H1 (cell line): ENCODE measurements around the gene MRPL33. TPM values are rescaled to one million over a fixed set of nuclear protein-coding genes. Genes with fewer than 3 reads are reported as not detected.

Experiments used
- CTCF ChIA-PET: fragments of 300-600 bp; sonication (Branson Sonifier 250); formaldehyde crosslinking; loops from one replicate; lab custom pipeline; 2021; ENCODE audit not compliant: partially characterized antibody; lab: Charles Lee
- POLR2A ChIA-PET: fragments of 300-600 bp; sonication (Branson Sonifier 250); formaldehyde crosslinking; loops from one replicate; lab custom pipeline; 2021; ENCODE audit warnings: inconsistent platforms; ENCODE audit not compliant: partially characterized antibody; lab: Charles Lee
- DNase-seq, 2 experiments: peaks; one replicate each; pipeline versions ENCODE4 v3.0.0 to v3.0.0-alpha.2; 2010 to 2022; ENCODE audit warnings: low spot score in 2 of 2, low read depth in 1 of 2, mixed read lengths in 1 of 2
- FAIRE-seq: peaks from 2 replicates; lab custom pipeline; 2011; peaks lifted over from hg19 to GRCh38; lab: Jason Lieb, UNC
- H2AFZ ChIP-seq: 2 replicates; pipeline ENCODE4 v1.8.1; 2012; ENCODE audit warnings: low read length, inconsistent platforms
- H2AK5ac ChIP-seq: 2 replicates; pipeline ENCODE4 v1.6.1; 2013; ENCODE audit warnings: low read depth, low read length
- H2BK120ac ChIP-seq: replicated peaks from 2 replicates; pipeline ENCODE3; 2013; ENCODE audit warnings: low read depth, low read length, inconsistent platforms
- H2BK12ac ChIP-seq: 2 replicates; pipeline ENCODE4 v1.6.1; 2013; ENCODE audit warnings: low read depth, low read length
- H2BK15ac ChIP-seq: 2 replicates; pipeline ENCODE4 v1.6.1; 2013; ENCODE audit warnings: low read length
- H2BK20ac ChIP-seq: 2 replicates; pipeline ENCODE4 v1.6.1; 2013; ENCODE audit warnings: low read length
- H2BK5ac ChIP-seq: 2 replicates; pipeline ENCODE4 v1.6.1; 2013; ENCODE audit warnings: low read depth, low read length
- H3K14ac ChIP-seq: 2 replicates; pipeline ENCODE4 v1.6.1; 2013; ENCODE audit warnings: inconsistent platforms; ENCODE audit not compliant: insufficient read length
- H3K18ac ChIP-seq: 2 replicates; pipeline ENCODE4 v1.6.1; 2013; ENCODE audit warnings: low read length; ENCODE audit errors: extremely low read depth
- H3K23ac ChIP-seq: 2 replicates; pipeline ENCODE4 v1.6.1; 2013; ENCODE audit warnings: inconsistent platforms; ENCODE audit not compliant: insufficient read length
- H3K23me2 ChIP-seq: 2 replicates; pipeline ENCODE4 v1.6.1; 2013; ENCODE audit warnings: low read depth, low read length
- H3K27ac ChIP-seq: 2 replicates; pipeline ENCODE4 v1.6.1; 2011; ENCODE audit warnings: low read depth, low read length, inconsistent platforms
- H3K27me3 ChIP-seq, 4 experiments: replicated peaks in 1 of 4; 1 replicate in 1 of 4; 2 replicates in 3 of 4; pipeline versions ENCODE4 v1.6.1 to v1.8.1; 2011 to 2013; ENCODE audit warnings: low read length in 3 of 4, mild to moderate bottlenecking in 3 of 4, inconsistent platforms in 2 of 4, mixed read lengths in 2 of 4, moderate library complexity in 1 of 4; ENCODE audit not compliant: control insufficient read depth in 3 of 4, insufficient read depth in 3 of 4; ENCODE audit errors: extremely low read depth in 1 of 4
- H3K36me3 ChIP-seq, 4 experiments: 2 replicates each; pipeline versions ENCODE4 v1.6.1 to v1.8.1; 2011 to 2013; ENCODE audit warnings: mild to moderate bottlenecking in 4 of 4, low read length in 3 of 4, moderate library complexity in 2 of 4, control low read depth in 1 of 4, inconsistent platforms in 1 of 4; ENCODE audit not compliant: insufficient read depth in 4 of 4, control insufficient read depth in 2 of 4
- H3K4ac ChIP-seq: replicated peaks from 2 replicates; pipeline ENCODE3; 2013; ENCODE audit warnings: low read length, low read depth, mixed read lengths, inconsistent platforms; ENCODE audit not compliant: insufficient read length
- H3K4me1 ChIP-seq, 4 experiments: replicated peaks in 1 of 4; 1 replicate in 1 of 4; 2 replicates in 3 of 4; pipeline versions ENCODE4 v1.6.1 to v1.8.1; 2011 to 2013; ENCODE audit warnings: low read length in 3 of 4, inconsistent platforms in 2 of 4, mixed read lengths in 1 of 4; ENCODE audit not compliant: insufficient read depth in 4 of 4, control insufficient read depth in 3 of 4
- H3K4me2 ChIP-seq, 2 experiments: 2 replicates each; pipeline versions ENCODE4 v1.6.1 to v1.8.1; 2011 to 2013; ENCODE audit warnings: low read depth in 2 of 2, low read length in 2 of 2, control low read depth in 1 of 2, inconsistent platforms in 1 of 2, mild to moderate bottlenecking in 1 of 2; ENCODE audit not compliant: insufficient read depth in 1 of 2
- H3K4me3 ChIP-seq, 4 experiments: fragments of 200-600, 300-600 bp in 1 of 4; sonication (generic), shearing (Covaris generic), sonication (Bioruptor Twin) in 1 of 4; 2 replicates each; pipeline versions ENCODE4 v1.5.1 to v1.8.1; 2011 to 2016; ENCODE audit warnings: low read length in 4 of 4, low read depth in 3 of 4, control low read depth in 2 of 4, inconsistent platforms in 2 of 4, mild to moderate bottlenecking in 2 of 4, mixed read lengths in 1 of 4, moderate library complexity in 1 of 4; ENCODE audit not compliant: insufficient read depth in 2 of 4; ENCODE audit errors: extremely low read depth in 1 of 4
- H3K56ac ChIP-seq: replicated peaks from 2 replicates; pipeline ENCODE3; 2013; ENCODE audit warnings: low read depth, mild to moderate bottlenecking, mixed read lengths, low read length, inconsistent platforms; ENCODE audit not compliant: insufficient read length
- H3K79me1 ChIP-seq: 2 replicates; pipeline ENCODE4 v1.6.1; 2013; ENCODE audit warnings: low read depth, low read length, control low read depth
- H3K79me2 ChIP-seq, 2 experiments: 2 replicates each; pipeline versions ENCODE4 v1.6.1 to v1.8.1; 2012 to 2013; ENCODE audit warnings: low read length in 2 of 2, mild to moderate bottlenecking in 2 of 2, inconsistent platforms in 1 of 2; ENCODE audit not compliant: insufficient read depth in 2 of 2, control insufficient read depth in 1 of 2
- H3K9ac ChIP-seq, 4 experiments: replicated peaks in 1 of 4; 1 replicate in 1 of 4; 2 replicates in 3 of 4; pipeline versions ENCODE4 v1.6.1 to v1.8.1; 2011 to 2013; ENCODE audit warnings: low read depth in 3 of 4, low read length in 3 of 4, control low read depth in 2 of 4, mild to moderate bottlenecking in 2 of 4, moderate library complexity in 2 of 4, inconsistent platforms in 1 of 4; ENCODE audit errors: extremely low read depth in 1 of 4
- H3K9me3 ChIP-seq, 2 experiments: 2 replicates each; pipeline versions ENCODE4 v1.6.1 to v1.8.1; 2012 to 2013; ENCODE audit warnings: mild to moderate bottlenecking in 2 of 2, moderate library complexity in 2 of 2, control low read depth in 1 of 2, inconsistent platforms in 1 of 2, low read depth in 1 of 2, low read length in 1 of 2, mixed read lengths in 1 of 2; ENCODE audit not compliant: insufficient read depth in 2 of 2
- H4K20me1 ChIP-seq, 2 experiments: replicated peaks in 1 of 2; 2 replicates each; pipeline versions ENCODE3 to v1.8.1; 2011 to 2013; ENCODE audit warnings: inconsistent platforms in 2 of 2, low read length in 2 of 2, mild to moderate bottlenecking in 1 of 2; ENCODE audit not compliant: insufficient read depth in 2 of 2, control insufficient read depth in 1 of 2
- H4K5ac ChIP-seq: 2 replicates; pipeline ENCODE4 v1.6.1; 2013; ENCODE audit warnings: low read length, low read depth, mixed read lengths, inconsistent platforms; ENCODE audit not compliant: insufficient read length
- H4K8ac ChIP-seq: 2 replicates; pipeline ENCODE4 v1.8.0; 2013; ENCODE audit warnings: mild to moderate bottlenecking, moderate library complexity, low read length, inconsistent platforms; ENCODE audit not compliant: insufficient read depth; ENCODE audit errors: extremely low read depth
- H4K91ac ChIP-seq: replicated peaks from 2 replicates; pipeline ENCODE3; 2013; ENCODE audit warnings: low read length, mixed read lengths, inconsistent platforms; ENCODE audit not compliant: insufficient read length
- ASH2L ChIP-seq: fragments of 200-600, 300-600 bp; sonication (generic); IDR thresholded peaks from one replicate; pipeline ENCODE4 v1.7.1; 2017; ENCODE audit warnings: low read length
- CBX5 ChIP-seq: fragments of 300-800, 300-1000 bp; sonication (generic); IDR thresholded peaks from 2 replicates; pipeline ENCODE4 v1.7.1; 2016; ENCODE audit warnings: antibody characterized with exemption, low read length, low read depth
- CBX8 ChIP-seq: fragments of 300-800, 300-1000 bp; sonication (generic); IDR thresholded peaks from 2 replicates; pipeline ENCODE4 v1.7.1; 2016; ENCODE audit warnings: low read depth, low read length, borderline replicate concordance
- CHD1 ChIP-seq: IDR thresholded peaks from 2 replicates; pipeline ENCODE4 v1.6.1; 2012; ENCODE audit warnings: low read depth, low read length, improper control_type of control experiment
- E2F6 ChIP-seq: IDR thresholded peaks from 2 replicates; pipeline ENCODE4 v1.6.1; 2012; ENCODE audit warnings: inconsistent platforms
- EGR1 ChIP-seq: IDR thresholded peaks from 2 replicates; pipeline ENCODE4 v1.6.1; 2011; ENCODE audit warnings: low read depth, low read length, borderline replicate concordance
- GTF2F1 ChIP-seq: IDR thresholded peaks from 2 replicates; pipeline ENCODE4 v1.6.1; 2012; ENCODE audit warnings: low read depth, low read length, improper control_type of control experiment, borderline replicate concordance
- JUN ChIP-seq: IDR thresholded peaks from 2 replicates; pipeline ENCODE4 v1.6.1; 2011; ENCODE audit warnings: low read depth, mild to moderate bottlenecking, improper control_type of control experiment, low read length
- JUND ChIP-seq: IDR thresholded peaks from 2 replicates; pipeline ENCODE4 v1.6.1; 2011; ENCODE audit warnings: mild to moderate bottlenecking, improper control_type of control experiment, low read length
- KDM1A ChIP-seq: fragments of 200-600, 300-600 bp; sonication (generic); IDR thresholded peaks from 2 replicates; pipeline ENCODE4 v1.7.1; 2016; ENCODE audit warnings: mild to moderate bottlenecking, low read length, borderline replicate concordance
- KDM4A ChIP-seq: IDR thresholded peaks from one replicate; pipeline ENCODE4 v1.7.1; 2012; ENCODE audit warnings: low read depth, mild to moderate bottlenecking, moderate library complexity, low read length, inconsistent platforms; ENCODE audit not compliant: severe bottlenecking
- TAF7 ChIP-seq: optimal IDR thresholded peaks from 2 replicates; pipeline ENCODE3; 2011; ENCODE audit warnings: low read depth, mild to moderate bottlenecking, inconsistent platforms, low read length, moderate library complexity, borderline replicate concordance
- TBP ChIP-seq: IDR thresholded peaks from 2 replicates; pipeline ENCODE4 v1.6.1; 2011; ENCODE audit warnings: low read depth, low read length, improper control_type of control experiment
- YY1 ChIP-seq: IDR thresholded peaks from 2 replicates; pipeline ENCODE4 v1.6.1; 2011; ENCODE audit warnings: low read depth, mild to moderate bottlenecking, low read length
- ZNF274 ChIP-seq: IDR thresholded peaks from 2 replicates; pipeline ENCODE4 v1.7.0; 2012; ENCODE audit warnings: low read length, borderline replicate concordance; ENCODE audit errors: extremely low read depth
- WGBS, 2 experiments: shearing (Covaris generic) in 1 of 2; methylation state at CpG; one replicate each; pipeline versions ENCODE4 v1.1.6 to v1.1.7; 2013 to 2015; ENCODE audit warnings: low lambda C conversion rate in 2 of 2, mixed read lengths in 2 of 2, inconsistent platforms in 1 of 2, low coverage in 1 of 2, missing lambda C conversion rate in 1 of 2; ENCODE audit not compliant: insufficient replicate concordance in 2 of 2, insufficient coverage in 1 of 2, insufficient read length in 1 of 2; ENCODE audit errors: extremely low coverage in 1 of 2, missing lambda C conversion rate in 1 of 2; 5-methylcytosine and 5-hydroxymethylcytosine counted together
- polyA plus RNA-seq, 7 experiments: library from polyadenylated mRNA; depleted of rRNA in 3 of 7; stranded (reverse) in 5 of 7; unstranded in 2 of 7; fragments of >200 nt in 5 of 7; fragments of 200-250 nt in 2 of 7; gene quantifications; 1 replicate in 5 of 7; 2 replicates in 1 of 7; 4 replicates in 1 of 7; pipeline versions ENCODE4 v1.2.1 to v1.2.3, GENCODE V29; 2011 to 2013; ENCODE audit warnings: missing spikeins in 2 of 7, mixed read lengths in 2 of 7
- total RNA-seq: library from RNA; stranded (reverse); fragmentation: NEBNext Ultra II Directional; extraction: Animal tissue kit (Norgen Biotek cat#: 25700); gene quantifications from 2 replicates; pipeline ENCODE4 v1.2.1, GENCODE V29; 2021

The MRPL33 gene
- total and polyA plus RNA-seq, 2 of the 8 experiments (the other 6 are each of a cell fraction or from before 2014, with no cell fraction given): 24.3 to 62.9 TPM

GRCh38 chr2:27803046-27803445 is 31.5 kb downstream of the MRPL33 start:
- FAIRE-seq (no peak), DNase-seq (no peak)
- no peak overlapping the region for H3K4ac ChIP-seq
- no peak overlapping the region for H4K91ac ChIP-seq
- H3K23ac ChIP-seq: no peak overlapping the region
- H3K27me3 ChIP-seq: no peaks in the 10 kb centered on the region
- no peaks in the 10 kb centered on the region for H3K79me1 ChIP-seq
- CTCF ChIA-PET: interaction anchor here (0.8 kb wide), 1 partner anchor 25 kb away, joined by 3 read pairs; no protein-coding TSS in a partner anchor
- no peaks in the 10 kb centered on the region for H3K4me1 ChIP-seq
- no peak overlapping the region for H2BK15ac ChIP-seq
- H3K4me3 ChIP-seq: no peak overlapping the region
- H2BK20ac ChIP-seq: no peak overlapping the region
- no peak overlapping the region for H3K14ac ChIP-seq
- no peaks in the 10 kb centered on the region for H3K79me2 ChIP-seq
- no peak overlapping the region for H2BK12ac ChIP-seq
- H2AK5ac ChIP-seq: no peak overlapping the region
- 84% methylated on average over 2 of the region's 2 CpGs; no CpG with 5 or more reads in 1 of the 2 experiments for WGBS, 2 experiments
- H3K4me2 ChIP-seq: no peak overlapping the region
- no peak overlapping the region for H2BK5ac ChIP-seq
- H3K27ac ChIP-seq: no peak overlapping the region
- no peak overlapping the region for H3K9ac ChIP-seq
- H2AFZ ChIP-seq: no peak overlapping the region
- H3K56ac ChIP-seq: no peak overlapping the region
- H4K8ac ChIP-seq: no peak overlapping the region
- H3K9me3 ChIP-seq: no peaks in the 10 kb centered on the region
- no peak overlapping the region for H3K18ac ChIP-seq
- no peak overlapping the region for H4K5ac ChIP-seq
- H3K36me3 ChIP-seq: no peaks in the 10 kb centered on the region
- peaks cover 0 to 2% of the 10 kb centered on the region in 2 experiments for H4K20me1 ChIP-seq
- H3K23me2 ChIP-seq: no peaks in the 10 kb centered on the region; the same call in 1 of the 2 replicates
- POLR2A ChIA-PET: no interaction called here
- no peak overlapping the region for H2BK120ac ChIP-seq
- TF ChIP-seq CBX8 (no peak), E2F6 (no peak), ZNF274 (no peak), TBP (no peak), CBX5 (no peak), JUN (no peak), GTF2F1 (no peak), KDM4A (no peak), JUND (no peak), TAF7 (no peak), CHD1 (no peak), EGR1 (no peak), ASH2L (no peak), YY1 (no peak), KDM1A (no peak)
